SK-N-SH treated with all-trans-retinoic acid at 6 μM for 48 hours (cell line): ENCODE results near the gene SUV39H2.

Experiments used
- ATAC-seq: fragments of 200-7000 bp; cut with Tn5 transposase; 3 replicates; pipeline ENCODE4 v1.9.1; 2020; ENCODE audit warnings: mild to moderate bottlenecking, moderate library complexity
- ARNTL ChIP-seq: fragments of 450-650 bp; formaldehyde crosslinking; IDR thresholded peaks from 2 replicates; pipeline ENCODE4 v1.5.0; 2020; ENCODE audit warnings: low read depth, mild to moderate bottlenecking, moderate library complexity, borderline replicate concordance
- CSDC2 ChIP-seq: fragments of 250-450 bp; sonication (Bioruptor Pico); IDR thresholded peaks from 2 replicates; pipeline ENCODE4 v1.5.0; 2020; ENCODE audit warnings: mild to moderate bottlenecking, moderate library complexity
- CSRNP3 ChIP-seq: fragments of 250-450 bp; sonication (Bioruptor Pico); IDR thresholded peaks from 2 replicates; pipeline ENCODE4 v1.5.1; 2021; ENCODE audit warnings: mild to moderate bottlenecking, moderate library complexity
- ESRRG ChIP-seq: fragments of 250-450 bp; sonication (Bioruptor Pico); IDR thresholded peaks from 2 replicates; pipeline ENCODE4 v1.6.1; 2021; ENCODE audit warnings: mild to moderate bottlenecking
- GLIS3 ChIP-seq: fragments of 250-450 bp; sonication (Bioruptor Pico); IDR thresholded peaks from 2 replicates; pipeline ENCODE4 v1.5.0; 2020; ENCODE audit warnings: mild to moderate bottlenecking, moderate library complexity
- ISL1 ChIP-seq: fragments of 250-450 bp; sonication (Bioruptor Pico); IDR thresholded peaks from 2 replicates; pipeline ENCODE4 v2.1.2; 2022; ENCODE audit warnings: mild to moderate bottlenecking, moderate library complexity
- OSR1 ChIP-seq: fragments of 250-450 bp; sonication (Bioruptor Pico); IDR thresholded peaks from 2 replicates; pipeline ENCODE4 v1.8.0; 2022; ENCODE audit warnings: moderate library complexity, mild to moderate bottlenecking, inconsistent platforms
- PATZ1 ChIP-seq: fragments of 250-450 bp; sonication (Bioruptor Pico); IDR thresholded peaks from 2 replicates; pipeline ENCODE4 v1.8.0; 2020; ENCODE audit warnings: mild to moderate bottlenecking, moderate library complexity, borderline replicate concordance
- POU6F1 ChIP-seq: fragments of 250-450 bp; sonication (Bioruptor Pico); IDR thresholded peaks from 2 replicates; pipeline ENCODE4 v1.8.0; 2021; ENCODE audit warnings: low read depth, mild to moderate bottlenecking, moderate library complexity, borderline replicate concordance
- RARB ChIP-seq: fragments of 250-450 bp; sonication (Bioruptor Pico); IDR thresholded peaks from 2 replicates; pipeline ENCODE4 v1.8.0; 2021; ENCODE audit warnings: mild to moderate bottlenecking, moderate library complexity
- SNAI2 ChIP-seq: fragments of 250-450 bp; sonication (Bioruptor Pico); IDR thresholded peaks from 2 replicates; pipeline ENCODE4 v1.5.0; 2020; ENCODE audit warnings: mild to moderate bottlenecking, moderate library complexity
- TOX ChIP-seq: fragments of 250-450 bp; sonication (Bioruptor Pico); IDR thresholded peaks from 2 replicates; pipeline ENCODE4 v1.8.0; 2021; ENCODE audit warnings: mild to moderate bottlenecking, moderate library complexity, borderline replicate concordance
- ZC3H10 ChIP-seq: fragments of 250-450 bp; sonication (Bioruptor Pico); IDR thresholded peaks from 2 replicates; pipeline ENCODE4 v1.5.1; 2021; ENCODE audit warnings: mild to moderate bottlenecking, moderate library complexity
- ZFP3 ChIP-seq: fragments of 250-450 bp; sonication (Bioruptor Pico); IDR thresholded peaks from 2 replicates; pipeline ENCODE4 v1.5.0; 2020; ENCODE audit warnings: mild to moderate bottlenecking, moderate library complexity
- ZFP30 ChIP-seq: fragments of 450-650 bp; formaldehyde crosslinking; IDR thresholded peaks from 2 replicates; pipeline ENCODE4 v1.5.0; 2022; ENCODE audit warnings: mild to moderate bottlenecking, moderate library complexity
- ZNF565 ChIP-seq: fragments of 450-650 bp; formaldehyde crosslinking; conservative IDR thresholded peaks from 2 replicates; pipeline ENCODE4 v1.5.0; 2020; ENCODE audit warnings: low read depth, mild to moderate bottlenecking, moderate library complexity
- ZNF70 ChIP-seq: fragments of 450-650 bp; formaldehyde crosslinking; IDR thresholded peaks from 2 replicates; pipeline ENCODE4 v1.5.0; 2020; ENCODE audit warnings: mild to moderate bottlenecking, moderate library complexity
- ZNF8 ChIP-seq: fragments of 450-650 bp; formaldehyde crosslinking; IDR thresholded peaks from 2 replicates; pipeline ENCODE4 v1.5.0; 2020; ENCODE audit warnings: mild to moderate bottlenecking, moderate library complexity
- TF ChIP-seq, protein P1 (sequence below): fragments of 250-450 bp; sonication (Bioruptor Pico); IDR thresholded peaks from 2 replicates; pipeline ENCODE4 v1.5.0; 2020; ENCODE audit warnings: mild to moderate bottlenecking, moderate library complexity

Gene SUV39H2

DNA sequence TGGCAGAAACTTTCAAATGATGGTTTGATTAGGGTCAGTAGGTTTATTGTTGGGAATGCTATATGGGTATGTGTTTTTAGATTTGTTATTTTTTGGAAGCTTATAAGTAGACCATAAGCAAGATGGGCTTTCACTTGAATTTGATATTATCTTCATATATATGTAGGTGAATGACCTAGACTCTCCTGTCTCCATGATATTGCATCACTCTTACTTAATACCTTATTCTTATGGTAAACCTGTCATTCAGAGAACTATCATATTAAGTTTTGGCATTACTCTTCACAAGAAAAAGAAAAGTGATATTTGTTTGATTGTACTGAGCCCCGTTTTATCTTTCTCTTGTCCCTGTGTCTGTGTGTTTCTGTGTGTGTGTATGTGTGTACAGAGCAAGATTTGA is 23.2 kb upstream of the SUV39H2 start:
- TF ChIP-seq SNAI2 (CRISPR knock-in tag) (no peak), ESRRG (CRISPR knock-in tag) (no peak), ZNF8 (CRISPR knock-in tag) (no peak), ZFP3 (CRISPR knock-in tag) (no peak), ZFP30 (no peak), GLIS3 (CRISPR knock-in tag) (no peak)
- ATAC-seq: no peak

GRCh38 chr10:14858338-14858960 is 20.2 kb upstream of the SUV39H2 start:
- TF ChIP-seq GLIS3 (CRISPR knock-in tag): no peak
- no peak for TF ChIP-seq ESRRG (CRISPR knock-in tag)
- TF ChIP-seq TOX (CRISPR knock-in tag): no peak
- no peak for ATAC-seq

GRCh38 chr10:14859043-14859442 is 19.6 kb upstream of the SUV39H2 start:
- no peak for ATAC-seq
- no peak for TF ChIP-seq CSRNP3 (CRISPR knock-in tag)
- no peak for TF ChIP-seq ZNF8 (CRISPR knock-in tag)

DNA sequence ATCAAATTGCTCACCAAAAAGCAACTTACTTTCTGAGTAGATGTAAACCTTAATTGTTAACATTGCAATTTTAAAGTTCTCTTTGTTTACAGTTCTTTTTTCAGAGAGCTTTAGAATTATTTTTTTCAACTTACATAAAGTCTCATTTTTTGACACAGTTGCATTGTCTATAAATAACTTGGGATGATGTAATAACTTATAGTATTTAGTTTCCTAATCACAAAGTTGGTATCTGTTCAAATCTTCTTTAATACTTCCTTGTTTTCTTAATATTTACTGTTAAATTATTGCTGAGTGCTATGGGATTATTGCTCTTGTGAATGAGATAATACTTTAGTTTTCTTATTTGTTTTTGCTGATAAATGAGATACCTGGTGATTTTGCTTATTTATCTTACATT is 18.9 kb upstream of the SUV39H2 start:
- ATAC-seq: no peak
- TF ChIP-seq POU6F1 (CRISPR knock-in tag) (no peak), ZC3H10 (CRISPR knock-in tag) (no peak), ZFP30 (no peak), ESRRG (CRISPR knock-in tag) (no peak), CSDC2 (CRISPR knock-in tag) (no peak), RARB (no peak), ZNF70 (CRISPR knock-in tag) (no peak), GLIS3 (CRISPR knock-in tag) (no peak), ARNTL (CRISPR knock-in tag) (no peak), TOX (CRISPR knock-in tag) (no peak), ISL1 (no peak), PATZ1 (no peak), CSRNP3 (CRISPR knock-in tag) (no peak), ZNF565 (CRISPR knock-in tag) (no peak), ZFP3 (CRISPR knock-in tag) (no peak), OSR1 (CRISPR knock-in tag) (no peak), SNAI2 (CRISPR knock-in tag) (no peak)
- TF ChIP-seq, protein P1, sequence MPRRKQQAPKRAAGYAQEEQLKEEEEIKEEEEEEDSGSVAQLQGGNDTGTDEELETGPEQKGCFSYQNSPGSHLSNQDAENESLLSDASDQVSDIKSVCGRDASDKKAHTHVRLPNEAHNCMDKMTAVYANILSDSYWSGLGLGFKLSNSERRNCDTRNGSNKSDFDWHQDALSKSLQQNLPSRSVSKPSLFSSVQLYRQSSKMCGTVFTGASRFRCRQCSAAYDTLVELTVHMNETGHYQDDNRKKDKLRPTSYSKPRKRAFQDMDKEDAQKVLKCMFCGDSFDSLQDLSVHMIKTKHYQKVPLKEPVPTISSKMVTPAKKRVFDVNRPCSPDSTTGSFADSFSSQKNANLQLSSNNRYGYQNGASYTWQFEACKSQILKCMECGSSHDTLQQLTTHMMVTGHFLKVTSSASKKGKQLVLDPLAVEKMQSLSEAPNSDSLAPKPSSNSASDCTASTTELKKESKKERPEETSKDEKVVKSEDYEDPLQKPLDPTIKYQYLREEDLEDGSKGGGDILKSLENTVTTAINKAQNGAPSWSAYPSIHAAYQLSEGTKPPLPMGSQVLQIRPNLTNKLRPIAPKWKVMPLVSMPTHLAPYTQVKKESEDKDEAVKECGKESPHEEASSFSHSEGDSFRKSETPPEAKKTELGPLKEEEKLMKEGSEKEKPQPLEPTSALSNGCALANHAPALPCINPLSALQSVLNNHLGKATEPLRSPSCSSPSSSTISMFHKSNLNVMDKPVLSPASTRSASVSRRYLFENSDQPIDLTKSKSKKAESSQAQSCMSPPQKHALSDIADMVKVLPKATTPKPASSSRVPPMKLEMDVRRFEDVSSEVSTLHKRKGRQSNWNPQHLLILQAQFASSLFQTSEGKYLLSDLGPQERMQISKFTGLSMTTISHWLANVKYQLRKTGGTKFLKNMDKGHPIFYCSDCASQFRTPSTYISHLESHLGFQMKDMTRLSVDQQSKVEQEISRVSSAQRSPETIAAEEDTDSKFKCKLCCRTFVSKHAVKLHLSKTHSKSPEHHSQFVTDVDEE (CRISPR knock-in tag): no peak
